SK-N-MC (cell line): ENCODE data around the gene KCNIP2.

Experiments
- DNase-seq: peaks from one replicate; pipeline ENCODE4 v3.0.0-alpha.2; 2011; ENCODE audit warnings: low read depth, low spot score
- H3K27ac ChIP-seq: fragments of 200-600 bp; sonication (generic); 2 replicates; pipeline ENCODE4 v1.5.1; 2016; ENCODE audit warnings: mixed run types
- H3K36me3 ChIP-seq: fragments of 200-600 bp; sonication (generic); 2 replicates; pipeline ENCODE4 v1.6.1; 2017; ENCODE audit warnings: antibody characterized with exemption, low read length, mixed read lengths; ENCODE audit not compliant: insufficient read depth
- H3K4me3 ChIP-seq: fragments of 200-600 bp; sonication (generic); 2 replicates; pipeline ENCODE4 v1.5.1; 2016
- H3K9ac ChIP-seq: fragments of 200-600 bp; sonication (generic); 2 replicates; pipeline ENCODE4 v1.8.0; 2017; ENCODE audit warnings: mixed run types, mixed read lengths; ENCODE audit not compliant: insufficient read length
- H3K9me3 ChIP-seq: fragments of 200-600 bp; sonication (generic); 2 replicates; pipeline ENCODE4 v1.6.1; 2017; ENCODE audit warnings: low read depth, mild to moderate bottlenecking, antibody characterized with exemption, low read length, moderate library complexity, mixed read lengths
- EZH2 ChIP-seq: fragments of 200-600 bp; sonication (generic); IDR thresholded peaks from one replicate; pipeline ENCODE4 v1.6.1; 2017; ENCODE audit warnings: antibody characterized with exemption
- FOXP2 ChIP-seq: optimal IDR thresholded peaks from 2 replicates; pipeline ENCODE3; 2011; ENCODE audit warnings: mild to moderate bottlenecking, moderate library complexity; ENCODE audit not compliant: insufficient read depth; ENCODE audit errors: extremely low read length, control extremely low read depth
- POLR2AphosphoS5 ChIP-seq: IDR thresholded peaks from 2 replicates; pipeline ENCODE4 v1.6.1; 2012; ENCODE audit warnings: mild to moderate bottlenecking, low read depth, low read length, borderline replicate concordance

The KCNIP2 gene

DNA sequence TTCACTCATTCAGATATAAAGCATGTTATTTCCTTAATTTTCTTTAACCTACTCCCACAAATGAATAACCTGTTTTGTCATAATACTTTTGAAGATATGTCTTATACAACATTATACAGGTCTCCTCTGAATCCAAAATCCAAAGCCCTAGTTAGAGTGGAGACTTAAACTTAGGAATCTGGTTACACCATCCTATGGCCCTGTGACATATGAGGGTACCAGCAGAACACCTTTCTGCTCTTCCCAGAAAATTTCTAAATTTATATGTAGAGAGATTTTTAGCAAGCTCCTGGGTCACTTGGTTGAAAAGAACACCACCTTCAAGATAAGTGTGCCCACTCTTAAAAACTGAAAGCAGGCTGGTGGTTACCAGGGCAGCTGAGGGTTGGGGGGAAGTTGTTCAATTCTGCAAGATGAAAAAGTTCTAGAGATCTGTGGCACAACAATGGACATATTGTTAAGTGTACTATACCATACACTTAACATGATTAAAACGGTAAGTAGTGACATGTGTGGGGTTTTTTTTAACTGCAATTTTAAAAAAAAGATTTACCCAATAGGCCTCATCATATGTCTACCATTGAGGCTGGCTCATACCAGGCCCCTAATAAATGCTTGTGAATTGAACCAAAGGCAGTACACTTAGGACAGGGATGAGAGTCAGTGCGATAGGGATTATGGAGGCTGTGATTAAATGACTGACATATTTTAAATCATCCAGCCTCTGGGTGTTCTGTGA, 37.6 kb upstream of the KCNIP2 start:
- Histone ChIP-seq H3K36me3 (no peaks in the 10 kb centered on the region), H3K9me3 (no peaks in the 10 kb centered on the region), H3K9ac (no peak overlapping the region), H3K27ac (no peak overlapping the region), H3K4me3 (no peak overlapping the region)
- no peak for TF ChIP-seq POLR2AphosphoS5
- no peak for TF ChIP-seq EZH2
- no peak for TF ChIP-seq FOXP2
- no peak for DNase-seq

DNA sequence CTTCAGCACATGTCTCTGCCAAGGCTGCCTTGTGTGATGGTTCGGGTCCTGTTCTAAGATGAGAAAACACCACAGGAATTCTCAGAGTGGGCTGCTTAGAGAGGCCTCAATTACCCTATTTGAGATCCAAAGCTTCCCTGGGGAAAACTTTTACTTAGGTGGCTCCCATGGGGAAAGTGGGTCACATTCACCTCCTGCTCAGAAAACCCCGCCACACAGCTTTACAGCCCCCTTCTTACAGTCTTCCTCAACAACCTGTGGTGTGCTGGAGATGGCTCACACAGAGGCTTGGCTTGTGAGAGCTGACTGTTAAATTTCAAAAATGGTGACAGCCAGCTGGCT, 36.6 kb upstream of the KCNIP2 start:
- TF ChIP-seq POLR2AphosphoS5 (no peak), EZH2 (no peak), FOXP2 (no peak)
- no peak overlapping the region for H3K9ac ChIP-seq
- no peaks in the 10 kb centered on the region for H3K9me3 ChIP-seq
- no peak overlapping the region for H3K27ac ChIP-seq
- no peaks in the 10 kb centered on the region for H3K36me3 ChIP-seq
- no peak for DNase-seq
- no peak overlapping the region for H3K4me3 ChIP-seq

DNA sequence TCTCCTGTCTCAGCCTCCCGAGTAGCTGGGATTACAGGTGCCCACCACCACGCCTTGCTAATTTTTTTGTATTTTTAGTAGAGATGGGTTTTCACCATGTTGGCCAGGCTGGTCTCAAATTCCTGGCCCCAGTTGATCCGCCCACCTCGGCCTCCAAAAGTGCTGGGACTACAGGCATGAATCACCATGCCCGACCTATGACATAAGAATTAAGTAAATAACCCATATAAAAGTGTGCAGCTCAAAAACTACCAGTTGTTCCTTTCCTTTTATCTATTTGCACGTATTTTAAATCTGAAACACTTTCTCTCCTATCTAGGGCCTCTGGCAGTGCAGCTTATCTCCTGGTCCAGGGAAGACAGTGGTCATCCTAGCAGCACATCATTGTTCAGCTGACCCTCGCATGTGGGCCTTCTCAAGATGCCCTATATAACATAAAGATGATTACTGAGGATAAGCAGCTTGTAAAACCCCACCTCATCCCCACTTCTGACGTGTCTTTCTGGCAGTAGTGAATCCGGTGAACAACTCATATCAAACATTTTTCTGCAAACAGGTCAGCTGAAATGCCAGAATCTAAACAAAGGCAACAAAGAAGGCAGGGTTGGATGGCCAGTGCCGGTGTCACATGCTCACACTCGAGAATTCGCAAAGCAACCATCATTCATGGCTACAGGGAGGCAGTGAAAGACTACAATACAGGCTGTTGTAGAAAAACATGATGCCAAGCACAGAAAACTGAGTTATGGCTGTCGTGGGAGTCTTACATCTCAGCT, 36.0 kb upstream of the KCNIP2 start:
- H3K9ac ChIP-seq, result no peak overlapping the region
- no peak for DNase-seq
- H3K36me3 ChIP-seq, result no peaks in the 10 kb centered on the region
- TF ChIP-seq FOXP2, result no peak
- no peak overlapping the region for H3K27ac ChIP-seq
- H3K9me3 ChIP-seq, result no peaks in the 10 kb centered on the region
- H3K4me3 ChIP-seq, result no peak overlapping the region

DNA sequence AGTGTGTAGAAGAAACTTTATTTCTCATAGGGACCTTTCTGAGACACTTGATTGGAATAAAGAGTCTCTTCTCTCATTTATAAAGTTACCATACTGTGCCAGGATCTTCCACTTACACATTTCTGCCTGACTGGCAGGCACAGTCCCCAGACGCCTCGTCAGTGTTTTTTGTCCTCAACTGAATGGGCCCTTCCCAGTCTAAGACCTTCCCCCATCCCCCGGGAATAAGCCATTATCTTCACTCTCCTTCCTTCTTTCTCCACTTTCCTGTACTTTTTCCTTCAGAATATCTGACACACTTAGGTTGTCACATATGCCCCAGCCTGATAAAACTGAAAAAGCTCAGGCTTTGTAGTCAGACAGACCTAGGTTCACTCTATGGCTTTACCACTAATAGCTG, 35.3 kb upstream of the KCNIP2 start:
- Histone ChIP-seq H3K9ac (no peak overlapping the region), H3K9me3 (no peaks in the 10 kb centered on the region), H3K4me3 (no peak overlapping the region), H3K27ac (no peak overlapping the region), H3K36me3 (no peaks in the 10 kb centered on the region)
- DNase-seq, result no peak
- TF ChIP-seq POLR2AphosphoS5 (no peak), EZH2 (no peak), FOXP2 (no peak)

DNA sequence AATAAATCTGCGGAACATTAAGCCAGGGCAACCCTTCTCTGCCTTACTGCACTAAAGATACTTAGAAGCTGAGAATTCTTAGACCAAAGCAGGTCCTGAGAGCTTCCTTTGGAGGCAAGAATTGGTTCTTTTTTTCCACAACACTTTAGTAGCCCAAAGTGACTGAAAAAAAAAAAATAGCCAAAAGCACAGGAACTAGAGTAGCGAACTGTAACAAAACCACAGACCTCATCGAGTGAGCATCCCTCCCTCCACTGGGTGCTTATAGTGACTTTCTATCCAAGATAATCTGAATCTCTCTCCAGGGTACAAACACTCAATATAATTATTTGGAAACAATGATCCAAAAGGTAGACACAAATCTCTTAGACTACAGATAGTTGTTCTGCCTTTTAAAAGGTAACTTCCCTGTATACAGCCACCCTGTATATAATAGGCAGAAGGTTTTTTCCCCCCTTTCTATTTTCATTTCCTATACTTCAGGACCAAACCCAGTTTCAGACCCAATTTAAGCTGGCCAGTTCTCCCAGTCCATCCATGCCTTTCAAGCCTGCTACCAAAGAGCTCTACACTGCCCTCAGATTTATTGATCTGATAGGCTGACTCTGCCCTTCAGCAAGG, 31.6 kb upstream of the KCNIP2 start:
- DNase-seq, result no peak
- TF ChIP-seq POLR2AphosphoS5, result no peak
- TF ChIP-seq EZH2, result no peak
- no peak for TF ChIP-seq FOXP2
- no peak overlapping the region for H3K9ac ChIP-seq
- H3K36me3 ChIP-seq, result no peaks in the 10 kb centered on the region
- no peak overlapping the region for H3K27ac ChIP-seq
- H3K4me3 ChIP-seq, result no peak overlapping the region
- H3K9me3 ChIP-seq, result no peaks in the 10 kb centered on the region

DNA sequence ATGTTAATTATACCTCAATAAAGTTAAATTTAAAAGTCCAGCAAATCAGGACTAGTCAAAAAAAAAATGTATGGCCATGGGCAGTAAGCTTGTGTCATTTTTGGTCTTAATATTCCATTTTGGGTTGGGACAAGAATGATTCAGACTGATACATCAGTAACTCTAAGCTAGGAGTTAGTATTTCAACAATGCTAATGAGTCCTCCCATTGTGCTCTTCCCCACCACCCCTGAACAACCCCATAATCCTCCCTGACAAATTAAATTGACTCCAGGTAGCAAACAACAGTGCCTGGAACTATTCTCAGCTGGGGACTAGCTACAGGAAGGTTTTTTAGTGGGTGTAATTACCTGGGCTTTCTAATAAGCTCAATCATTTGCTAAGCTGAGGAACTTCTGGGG, 30.7 kb upstream of the KCNIP2 start:
- no peaks in the 10 kb centered on the region for H3K36me3 ChIP-seq
- TF ChIP-seq EZH2 (no peak), FOXP2 (no peak), POLR2AphosphoS5 (no peak)
- H3K9me3 ChIP-seq, result no peaks in the 10 kb centered on the region
- H3K9ac ChIP-seq, result no peak overlapping the region
- H3K4me3 ChIP-seq, result no peak overlapping the region
- H3K27ac ChIP-seq, result no peak overlapping the region
- no peak for DNase-seq

DNA sequence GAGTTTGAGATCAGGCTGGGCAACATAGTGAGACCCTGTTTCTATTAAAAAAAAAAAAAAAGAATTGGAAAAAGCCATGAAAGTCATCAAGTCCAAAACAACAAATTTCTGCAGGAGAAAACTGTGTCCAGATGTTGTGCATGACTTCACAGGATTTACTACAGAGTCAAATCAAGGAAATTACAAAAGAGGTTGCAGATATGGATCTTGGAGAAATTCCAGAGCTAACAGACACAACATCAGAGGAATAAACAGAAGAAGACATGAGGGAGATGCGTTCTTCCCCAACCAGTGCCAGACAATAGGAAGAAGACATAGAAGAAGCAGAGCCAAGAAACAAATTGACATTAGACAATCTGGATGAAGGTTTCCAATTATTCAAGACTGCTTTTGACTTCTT, 24.3 kb upstream of the KCNIP2 start:
- Histone ChIP-seq H3K9me3 (no peaks in the 10 kb centered on the region), H3K4me3 (no peak overlapping the region), H3K27ac (no peak overlapping the region), H3K9ac (no peak overlapping the region), H3K36me3 (no peaks in the 10 kb centered on the region)
- DNase-seq, result no peak
- TF ChIP-seq EZH2, result no peak
- no peak for TF ChIP-seq POLR2AphosphoS5
- no peak for TF ChIP-seq FOXP2

DNA sequence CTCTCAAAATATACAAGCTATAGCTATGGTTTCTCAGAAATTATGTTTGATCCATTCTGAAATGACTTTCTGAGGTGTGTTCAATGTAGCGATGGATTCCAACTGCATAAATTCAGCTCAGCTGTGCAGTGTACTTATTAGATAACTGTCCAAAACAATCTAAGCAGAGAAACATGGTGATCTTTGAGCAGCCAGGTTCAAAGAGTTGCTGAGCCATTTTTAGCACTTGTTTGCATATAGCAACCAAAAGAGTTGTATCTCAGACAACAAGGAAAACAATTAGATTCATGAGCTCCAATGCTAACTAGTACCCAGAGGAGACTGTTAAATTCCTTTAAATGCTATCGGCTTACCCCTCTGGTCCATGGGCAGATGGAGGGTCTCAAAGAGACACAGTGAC, 15.9 kb upstream of the KCNIP2 start:
- Histone ChIP-seq H3K27ac (no peak overlapping the region), H3K4me3 (no peak overlapping the region), H3K9ac (no peak overlapping the region), H3K36me3 (no peaks in the 10 kb centered on the region), H3K9me3 (no peaks in the 10 kb centered on the region)
- no peak for DNase-seq
- TF ChIP-seq POLR2AphosphoS5 (no peak), EZH2 (no peak), FOXP2 (no peak)
